ENCODE results near the gene STARD13.

Gene STARD13

DNA sequence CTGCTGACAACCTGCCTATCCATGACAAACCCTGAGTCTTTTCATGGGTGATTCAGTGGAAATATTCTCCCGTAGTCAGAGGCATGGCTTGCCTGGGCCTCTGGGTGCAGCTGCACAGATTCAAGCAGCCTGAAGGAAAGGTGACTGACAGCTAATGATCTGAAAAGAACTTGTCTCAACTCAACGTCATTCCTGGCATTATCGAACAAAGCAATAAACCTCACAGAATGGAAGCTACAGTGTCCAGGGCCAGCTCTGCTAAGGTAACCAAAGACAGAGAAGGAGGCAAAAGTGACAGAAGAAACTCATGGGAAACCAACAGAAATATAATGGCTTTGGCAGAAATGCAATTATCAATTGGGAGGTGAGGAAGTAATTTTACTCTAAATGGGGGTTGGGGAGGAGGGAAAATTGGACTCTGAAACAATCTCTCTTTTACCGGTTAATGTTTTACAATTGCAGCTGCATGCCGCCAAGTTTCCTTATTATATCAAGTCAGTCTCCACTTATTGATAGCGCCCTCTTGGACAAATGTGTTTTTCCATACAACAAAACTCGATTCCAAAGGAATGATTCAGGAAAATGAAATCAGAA, 12.9 kb downstream of the STARD13 start:
- DNase-seq = no peak

DNA sequence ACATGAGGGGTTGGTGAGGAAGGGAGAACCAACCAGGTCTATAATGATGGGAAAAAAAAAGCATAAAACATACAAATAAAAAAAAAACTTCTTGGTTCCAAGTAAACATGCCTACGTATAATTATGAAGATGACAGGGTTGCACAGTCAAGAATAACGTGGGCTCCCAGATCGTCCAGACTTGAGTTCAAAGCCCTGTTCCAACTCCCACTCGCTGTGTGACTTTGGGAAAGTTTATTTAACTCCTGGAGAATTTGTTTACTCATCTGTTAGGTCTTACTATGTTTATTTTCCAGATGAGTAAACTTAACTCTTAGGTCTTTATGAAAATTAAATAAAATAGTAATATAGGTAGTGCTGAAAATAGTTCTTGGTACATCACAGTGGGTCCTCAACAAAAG, 13.8 kb downstream of the STARD13 start:
- DNase-seq = no peak

DNA sequence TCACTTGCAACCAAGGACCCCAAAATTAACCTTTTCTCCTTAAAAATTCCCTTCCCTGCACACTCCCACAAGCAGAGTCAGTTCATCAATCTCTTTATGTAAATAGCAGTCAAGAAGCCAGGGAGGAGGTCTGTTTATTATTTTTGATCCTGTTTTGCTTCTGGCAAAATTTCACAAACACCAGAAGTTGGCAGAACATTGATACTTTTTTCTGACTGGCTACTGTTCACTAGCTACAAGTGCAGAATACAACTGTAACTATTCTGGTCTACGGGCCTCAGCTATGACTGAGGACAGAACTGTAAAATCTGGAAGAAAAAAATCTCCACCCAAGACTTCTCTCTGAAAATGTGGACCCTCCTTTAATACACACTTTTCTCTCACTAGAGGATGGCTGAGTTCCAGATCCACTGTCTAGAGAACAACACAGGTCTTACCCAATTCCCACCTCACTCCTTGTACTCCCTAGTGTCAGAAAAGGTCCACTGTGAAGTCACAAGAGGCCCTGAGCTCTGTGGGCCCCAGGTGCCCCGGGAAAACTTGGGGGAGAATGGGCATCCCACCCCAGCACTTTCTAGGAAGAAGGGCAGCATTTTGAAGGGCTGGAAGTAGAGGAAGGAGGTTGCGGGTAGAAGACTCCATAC, 14.5 kb downstream of the STARD13 start:
- no peak for DNase-seq

DNA sequence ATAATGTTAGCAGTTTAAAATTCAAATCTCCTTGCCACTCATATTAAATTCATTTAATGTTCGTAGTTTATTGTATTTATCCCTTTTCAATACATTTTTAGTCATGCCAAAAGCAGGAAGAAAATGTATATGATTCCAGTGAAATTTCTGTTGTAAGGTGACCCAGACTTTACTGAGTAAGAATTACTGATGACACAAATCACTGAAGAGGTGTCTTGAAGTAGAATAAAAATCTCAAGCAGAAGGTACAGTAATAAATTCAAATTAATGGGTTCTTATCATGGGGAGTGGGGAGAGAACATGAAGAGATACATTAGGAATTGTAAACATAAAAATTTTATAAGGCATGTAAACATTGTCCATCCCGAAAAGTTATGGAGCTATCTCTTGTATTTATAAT, 19.9 kb downstream of the STARD13 start:
- no peak for DNase-seq

- DNase-seq = no peak
Observed at GRCh38 chr13:33265133-33265532, 20.4 kb downstream of the STARD13 start.

DNA sequence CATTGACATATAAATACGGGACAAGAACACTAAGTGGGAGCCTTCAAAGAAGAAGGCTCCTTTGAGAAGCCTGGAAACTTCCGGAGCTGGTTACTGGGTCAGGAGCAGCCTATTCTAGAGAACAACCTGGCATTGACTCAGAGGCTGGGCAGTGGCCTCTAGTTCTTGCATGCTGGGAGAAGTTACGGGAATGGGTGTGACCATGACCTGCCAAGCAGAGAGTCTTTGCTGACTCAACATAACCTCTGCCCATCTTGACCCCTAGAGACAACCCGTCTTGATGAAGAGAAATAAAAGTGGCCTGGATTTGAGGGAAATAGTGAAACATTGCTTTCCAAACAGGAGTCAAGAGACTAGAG, 21.0 kb downstream of the STARD13 start:
- no peak for DNase-seq

GRCh38 chr13:33263976-33264619, 21.5 kb downstream of the STARD13 start:
- no peak for DNase-seq

- DNase-seq = no peak
Observed at GRCh38 chr13:33263484-33263883, 22.1 kb downstream of the STARD13 start.

DNA sequence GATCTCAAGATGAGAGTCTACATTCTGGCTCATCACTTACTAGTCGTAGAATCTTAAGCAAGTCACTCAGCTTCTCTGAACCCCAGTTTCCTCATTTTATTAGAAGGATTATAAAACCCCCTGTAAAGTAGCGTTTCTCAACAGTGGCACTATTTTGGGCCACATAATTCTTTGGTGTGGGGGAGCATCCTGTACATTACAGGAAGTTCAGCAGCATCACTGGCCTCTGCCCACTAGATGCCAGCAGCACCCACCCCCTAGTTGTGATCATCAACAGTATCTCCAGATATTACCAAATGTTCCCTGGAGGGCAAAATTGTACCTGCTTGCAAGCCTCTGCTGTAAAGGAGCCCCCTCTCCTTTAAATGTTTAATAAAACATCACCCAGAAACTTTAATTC, 22.6 kb downstream of the STARD13 start:
- no peak for DNase-seq

- no peak for DNase-seq
Observed at GRCh38 chr13:33262594-33262993, 23.0 kb downstream of the STARD13 start.

- no peak for DNase-seq
Observed at GRCh38 chr13:33262062-33262487, 23.5 kb downstream of the STARD13 start.

DNA sequence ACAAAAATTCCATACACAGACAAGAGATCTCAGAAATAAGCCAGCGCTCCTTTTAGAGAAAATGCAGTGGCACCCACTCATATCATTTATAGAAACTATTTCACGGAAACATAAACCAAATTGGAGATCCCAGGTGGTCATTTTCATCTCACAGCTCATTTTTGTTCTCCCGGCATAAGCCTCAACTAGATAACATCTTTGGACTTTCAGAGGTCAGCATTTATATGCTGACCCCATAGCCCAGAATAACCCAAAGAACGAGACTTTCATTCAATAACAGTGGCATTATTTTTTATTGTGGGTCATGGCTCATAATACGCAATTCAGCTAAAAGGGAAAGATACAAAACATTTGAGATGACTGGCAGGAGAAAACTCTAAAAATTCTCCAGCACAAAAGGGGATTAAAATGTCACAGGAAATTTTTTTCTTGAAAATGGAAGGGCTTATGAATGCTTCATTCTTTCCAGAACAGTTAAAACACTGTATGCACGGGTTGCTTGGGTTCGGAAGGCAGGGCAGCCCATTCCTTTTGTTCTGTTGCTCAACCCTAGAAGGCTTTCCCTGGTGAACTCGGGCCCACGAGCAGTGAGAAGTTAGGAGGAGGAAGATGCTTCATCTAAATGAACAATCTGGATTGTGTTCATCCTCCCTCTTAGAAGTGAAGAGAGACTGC, 24.0 kb downstream of the STARD13 start:
- DNase-seq = no peak

DNA sequence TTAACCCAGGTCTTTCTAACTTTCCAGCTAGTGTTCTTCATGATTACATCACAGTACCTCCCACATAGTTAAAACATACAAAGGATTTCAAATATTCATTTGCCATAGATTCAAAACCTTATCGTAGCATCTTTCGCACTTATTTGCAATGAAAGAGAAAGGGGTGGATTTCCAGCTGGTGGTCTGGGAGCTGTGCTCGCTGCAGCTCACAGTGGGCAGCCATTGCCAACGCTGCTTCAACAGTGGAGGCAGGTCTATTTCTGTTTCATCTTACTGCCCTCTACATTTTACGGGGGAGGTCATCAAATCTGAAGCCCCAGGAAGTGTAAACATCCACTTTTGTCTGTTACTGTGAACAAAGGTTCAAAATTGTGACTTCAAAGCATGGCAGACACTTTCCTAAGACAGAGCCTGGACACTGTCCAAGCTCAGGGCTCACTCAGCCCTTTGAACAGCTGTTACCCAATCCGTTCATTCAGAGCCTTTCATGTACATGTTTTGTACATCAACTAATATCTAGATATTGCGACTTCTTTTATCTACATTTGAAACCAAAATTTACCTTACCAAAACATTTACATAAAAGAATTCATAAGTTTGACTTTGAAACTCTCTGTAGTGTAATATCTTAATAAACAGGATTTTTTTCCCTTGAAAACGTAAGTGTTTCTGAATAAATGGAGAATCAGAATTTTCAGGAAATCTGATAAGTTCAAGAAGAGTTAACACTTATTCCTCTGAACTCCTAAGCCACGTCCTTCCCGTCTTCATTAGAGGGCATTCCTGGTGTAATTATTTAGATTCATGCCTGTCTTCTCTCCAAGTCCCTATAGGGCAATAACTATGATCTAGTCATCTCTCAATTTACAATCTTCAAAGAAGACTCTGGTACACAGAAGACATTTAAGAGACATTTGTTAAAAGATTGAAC, 25.1 kb downstream of the STARD13 start:
- no peak for DNase-seq

DNA sequence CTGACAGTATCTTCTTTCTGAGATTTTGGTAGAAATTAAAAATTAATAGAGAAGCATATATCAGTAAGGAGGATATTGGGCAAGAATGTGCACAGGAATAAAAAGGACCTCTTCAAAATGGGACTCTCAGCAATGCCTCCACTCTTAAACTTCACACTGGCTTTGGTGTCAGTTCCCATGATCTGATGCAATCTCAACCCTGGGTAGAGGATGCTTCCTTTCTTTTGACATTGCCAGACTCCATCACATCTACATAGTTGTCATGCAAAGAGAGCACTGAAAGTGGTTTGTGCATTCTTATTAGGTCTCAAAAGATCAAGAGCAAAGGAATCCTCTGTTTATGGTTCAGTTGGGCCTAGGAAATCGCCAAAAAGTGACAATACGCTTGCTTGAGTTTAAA, 26.3 kb downstream of the STARD13 start:
- DNase-seq = no peak

DNA sequence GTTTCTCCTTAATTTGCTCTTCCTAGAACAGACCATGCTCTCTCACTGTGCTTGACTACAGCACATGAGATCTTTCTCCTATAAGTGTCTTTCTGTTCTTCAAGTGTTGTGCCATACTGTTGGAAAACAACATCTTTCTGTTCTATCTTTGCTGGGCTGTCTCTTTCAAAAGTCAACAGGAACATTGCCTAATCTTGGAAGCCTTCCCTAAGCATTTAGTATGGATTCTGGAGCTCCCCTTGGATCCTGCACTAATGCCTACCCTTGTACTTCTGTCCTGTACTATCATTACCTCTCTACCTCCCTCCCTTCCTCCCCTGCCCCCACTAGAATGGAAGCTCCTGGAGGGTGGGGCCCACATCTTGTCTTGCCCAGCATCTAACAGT, 26.8 kb downstream of the STARD13 start:
- DNase-seq = no peak

DNA sequence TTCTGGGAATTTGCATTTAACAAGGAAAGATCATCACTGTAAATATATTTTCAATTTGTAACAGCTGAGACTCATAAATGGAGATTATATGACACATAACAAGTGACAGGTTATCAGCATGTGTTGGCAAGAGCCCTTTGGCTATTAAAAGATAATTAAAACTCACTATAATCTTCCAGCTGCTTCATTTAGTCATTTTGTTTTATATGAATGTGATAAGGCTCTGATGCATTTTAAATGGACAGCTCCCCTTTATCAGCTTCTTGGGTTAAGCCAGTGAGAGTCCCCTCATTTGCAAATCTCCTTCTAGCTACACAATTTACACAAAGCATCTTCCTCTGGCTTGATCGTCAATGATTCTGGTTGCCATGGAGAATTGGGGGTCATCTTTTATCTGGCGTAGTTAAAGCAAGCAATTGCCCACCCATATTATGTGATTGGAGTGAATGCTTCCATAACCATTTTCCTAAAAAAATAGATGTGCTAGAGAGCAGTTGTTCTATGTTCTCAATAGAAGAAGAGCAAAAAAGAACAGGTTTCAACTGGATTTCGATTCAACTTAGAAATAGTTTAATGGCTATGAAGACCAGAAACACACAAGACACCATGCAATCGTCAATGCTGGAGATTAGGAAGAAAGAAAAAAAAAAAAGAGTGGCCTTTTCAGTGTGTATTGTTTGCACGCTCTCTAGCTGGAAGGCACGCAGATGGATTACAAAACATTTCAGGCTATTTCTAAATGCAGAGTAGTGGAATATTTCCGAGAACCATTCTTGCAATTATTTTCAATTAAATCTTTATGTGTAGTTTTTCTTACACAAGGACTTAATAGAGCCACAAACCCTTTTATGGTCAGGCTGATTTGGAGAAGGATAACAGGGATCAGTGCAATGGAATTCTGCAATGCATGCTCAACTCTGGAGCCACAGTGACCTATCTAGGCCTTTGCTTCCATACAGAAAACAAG, 27.4 kb downstream of the STARD13 start:
- no peak for DNase-seq

DNA sequence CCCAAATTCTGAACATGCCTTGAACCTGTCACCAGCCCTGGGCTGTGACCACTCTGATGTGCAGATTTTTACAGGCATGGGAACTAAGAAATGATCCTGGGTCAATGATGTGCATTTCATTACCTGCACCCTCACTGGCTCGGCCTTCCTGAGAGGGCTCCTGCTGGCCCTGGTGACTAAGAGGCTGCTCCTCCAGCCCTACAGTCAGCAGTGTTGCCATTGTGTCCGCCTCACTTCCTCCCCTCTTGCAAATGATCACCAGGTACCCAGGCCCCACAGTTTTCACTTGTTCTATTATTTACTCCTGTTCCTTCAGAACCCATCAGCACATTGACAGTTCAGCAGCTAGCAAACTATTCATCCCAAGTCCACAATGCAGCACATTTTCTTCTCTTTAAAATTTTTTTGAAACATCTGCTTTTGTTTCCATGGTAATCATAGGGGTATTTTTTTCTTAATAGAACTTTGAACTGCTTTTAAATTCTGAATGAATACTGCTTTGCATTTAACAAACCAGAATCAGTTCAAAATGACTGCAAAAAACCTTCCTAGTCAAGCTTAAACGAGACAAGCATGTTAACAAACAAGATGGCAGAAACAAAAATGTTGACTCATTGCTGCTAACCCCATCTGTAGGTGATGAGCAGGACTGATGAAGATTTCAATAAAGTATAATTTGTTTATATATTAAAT, 29.3 kb downstream of the STARD13 start:
- no peak for DNase-seq

GRCh38 chr13:33252135-33252534, 33.4 kb downstream of the STARD13 start:
- DNase-seq = no peak

GRCh38 chr13:33251131-33251661, 34.4 kb downstream of the STARD13 start:
- no peak for DNase-seq

- DNase-seq = no peak
Observed at GRCh38 chr13:33250609-33251008, 34.9 kb downstream of the STARD13 start.

- no peak for DNase-seq
Observed at GRCh38 chr13:33249894-33250293, 35.7 kb downstream of the STARD13 start.

All from activated T-cell treated with anti-CD3 and anti-CD28 coated beads, Interleukin-2, amount 50 U/mL, for 48 hours (primary cell).